ENCODE data around the gene PROP1.
"Not testable (repeated sequence)": the region's sequence is repeated elsewhere in the genome, so short reads cannot be mapped to it uniquely, and the experiment has no call there.

PROP1 gene

GRCh38 chr5:177943805-177944736, 52.0 kb downstream of the PROP1 start:
- DNase-seq: peak; percentile 33

GRCh38 chr5:177942896-177943295, 53.1 kb downstream of the PROP1 start:
- DNase-seq: not testable (repeated sequence)

Measured in CD4-positive, alpha-beta T cell treated with Interleukin-21 for 1 hour (primary cell).